PFSK-1 (cell line): Measurements from ENCODE around the gene TSC2.
A peak's percentile ranks its signal among the peaks of the same experiment; 100 is the strongest.

Source experiments
- FOXP2 ChIP-seq: optimal IDR thresholded peaks from 2 replicates; pipeline ENCODE3; 2011; ENCODE audit warnings: borderline replicate concordance, control low read depth, inconsistent platforms; ENCODE audit not compliant: insufficient read depth; ENCODE audit errors: extremely low read length, extremely low read depth
- POLR2AphosphoS5 ChIP-seq: IDR thresholded peaks from 2 replicates; pipeline ENCODE4 v1.6.1; 2012; ENCODE audit warnings: low read depth, mild to moderate bottlenecking, control low read depth, low read length, moderate library complexity
- REST ChIP-seq, 2 experiments: IDR thresholded peaks; 2 replicates each; pipeline versions ENCODE4 v1.6.1 to v1.8.0; 2011 to 2012; ENCODE audit warnings: low read depth in 2 of 2, low read length in 2 of 2, control low read depth in 1 of 2, inconsistent platforms in 1 of 2, mild to moderate bottlenecking in 1 of 2, moderate library complexity in 1 of 2; ENCODE audit not compliant: insufficient read depth in 1 of 2
- SIN3A ChIP-seq: IDR thresholded peaks from 2 replicates; pipeline ENCODE4 v1.6.1; 2012; ENCODE audit warnings: mild to moderate bottlenecking, low read length, moderate library complexity, borderline replicate concordance; ENCODE audit not compliant: insufficient read depth
- TAF1 ChIP-seq: IDR thresholded peaks from 2 replicates; pipeline ENCODE4 v1.6.1; 2012; ENCODE audit warnings: low read length, control low read depth, borderline replicate concordance; ENCODE audit not compliant: insufficient read depth

The TSC2 gene

GRCh38 chr16:2022723-2023091 is 25.1 kb upstream of the TSC2 start:
- TF ChIP-seq TAF1 (no peak), POLR2AphosphoS5 (no peak), FOXP2 (no peak), REST (IDR thresholded peaks at IDR 0.05; ENCODE audit: insufficient read depth in 1 of 2, low read depth in 2 of 2, low read length in 2 of 2) (no peak), SIN3A (no peak; the same call in 1 of the 2 replicates)

- TF ChIP-seq FOXP2 (no peak), TAF1 (0 out of 2 replicates have a peak, but pooled peaks have one; percentile 50), POLR2AphosphoS5 (peak; percentile 76; the same call in 1 of the 2 replicates), SIN3A (no peak), REST (IDR thresholded peaks at IDR 0.05; ENCODE audit: insufficient read depth in 1 of 2, low read depth in 2 of 2, low read length in 2 of 2) (no peak)
These were observed 24.4 kb upstream of the TSC2 start for GRCh38 chr16:2023092-2024031.

- TF ChIP-seq FOXP2 (no peak), TAF1 (no peak), POLR2AphosphoS5 (no peak), REST (IDR thresholded peaks at IDR 0.05; ENCODE audit: insufficient read depth in 1 of 2, low read depth in 2 of 2, low read length in 2 of 2) (no peak), SIN3A (no peak)
These were observed 23.8 kb upstream of the TSC2 start for GRCh38 chr16:2024032-2024420.

- no peak for TF ChIP-seq FOXP2
These were observed 22.5 kb upstream of the TSC2 start for GRCh38 chr16:2025251-2025650.

- TF ChIP-seq FOXP2, result no peak
- TF ChIP-seq POLR2AphosphoS5, result no peak
- TF ChIP-seq REST (IDR thresholded peaks at IDR 0.05; ENCODE audit: insufficient read depth in 1 of 2, low read depth in 2 of 2, low read length in 2 of 2), result no peak
These were observed 21.8 kb upstream of the TSC2 start for GRCh38 chr16:2025878-2026460.
